ENCODE measurements around the gene DDIT3.
"Not testable (repeated sequence)": the region's sequence is repeated elsewhere in the genome, so short reads cannot be mapped to it uniquely, and the experiment has no call there.

The DDIT3 gene

GRCh38 chr12:57517187-57517586 is 3.1 kb downstream of the DDIT3 start:
- DNase-seq (ENCODE audit: low read depth) = peak; percentile 52
- no peak for TF ChIP-seq CTCF (IDR thresholded peaks at IDR 0.05; ENCODE audit: insufficient read depth, low read depth, low read length, missing control alignments)
- no peak overlapping the region for H3K4me3 ChIP-seq (ENCODE audit: low read length)

GRCh38 chr12:57516617-57517153 is 3.6 kb downstream of the DDIT3 start:
- no peak for DNase-seq (ENCODE audit: low read depth)
- no peak overlapping the region for H3K4me3 ChIP-seq (ENCODE audit: low read length)
- TF ChIP-seq CTCF (IDR thresholded peaks at IDR 0.05; ENCODE audit: insufficient read depth, low read depth, low read length, missing control alignments) = no peak

GRCh38 chr12:57515934-57516541 is 4.3 kb downstream of the DDIT3 start:
- no peak for DNase-seq (ENCODE audit: low read depth)
- H3K4me3 ChIP-seq (ENCODE audit: low read length) = no peak overlapping the region
- no peak for TF ChIP-seq CTCF (IDR thresholded peaks at IDR 0.05; ENCODE audit: insufficient read depth, low read depth, low read length, missing control alignments)

GRCh38 chr12:57515408-57515933 is 4.8 kb downstream of the DDIT3 start:
- no peak overlapping the region for H3K4me3 ChIP-seq (ENCODE audit: low read length)
- TF ChIP-seq CTCF (IDR thresholded peaks at IDR 0.05; ENCODE audit: insufficient read depth, low read depth, low read length, missing control alignments) = no peak
- DNase-seq (ENCODE audit: low read depth) = no peak

- no peak overlapping the region for H3K4me3 ChIP-seq (ENCODE audit: low read length)
- no peak for TF ChIP-seq CTCF (IDR thresholded peaks at IDR 0.05; ENCODE audit: insufficient read depth, low read depth, low read length, missing control alignments)
- no peak for DNase-seq (ENCODE audit: low read depth)
Observed at GRCh38 chr12:57514720-57515407, 5.5 kb downstream of the DDIT3 start.

- DNase-seq (ENCODE audit: low read depth); H3K4me3 ChIP-seq (ENCODE audit: low read length): not testable (repeated sequence)
Observed at GRCh38 chr12:57514246-57514645, 6.1 kb downstream of the DDIT3 start.

GRCh38 chr12:57513677-57514076 is 6.6 kb downstream of the DDIT3 start:
- not testable (repeated sequence) for H3K4me3 ChIP-seq (ENCODE audit: low read length); DNase-seq (ENCODE audit: low read depth)

- DNase-seq (ENCODE audit: low read depth) = no peak
- H3K4me3 ChIP-seq (ENCODE audit: low read length) = no peak overlapping the region
- no peak for TF ChIP-seq CTCF (IDR thresholded peaks at IDR 0.05; ENCODE audit: insufficient read depth, low read depth, low read length, missing control alignments)
Observed at GRCh38 chr12:57513266-57513665, 7.0 kb downstream of the DDIT3 start.
